BJ (cell line): ENCODE results near the gene NLGN1. TPM values are rescaled to one million over a fixed set of nuclear protein-coding genes. Genes with fewer than 3 reads are reported as not detected.

Experiments used
- CTCF ChIA-PET: fragments of 350-600 bp; formaldehyde crosslinking; extraction: SDS; loops from one replicate; lab custom pipeline; 2021; ENCODE audit warnings: antibody characterized with exemption, inconsistent platforms; lab: Yijun Ruan, JAX
- POLR2A ChIA-PET: fragments of 300-600 bp; sonication (Branson Sonifier 250); formaldehyde crosslinking; extraction: SDS; loops from one replicate; lab custom pipeline; 2021; ENCODE audit warnings: antibody characterized with exemption; lab: Charles Lee
- DNase-seq: peaks from one replicate; pipeline ENCODE4 v3.0.0-alpha.2; 2011; ENCODE audit warnings: low read depth
- H3K27me3 ChIP-seq: 2 replicates; pipeline ENCODE4 v1.6.0; 2011; ENCODE audit warnings: low read length; ENCODE audit not compliant: control insufficient read depth, insufficient read depth
- H3K36me3 ChIP-seq: 2 replicates; pipeline ENCODE4 v1.5.1; 2011; ENCODE audit warnings: low read length; ENCODE audit not compliant: control insufficient read depth, insufficient read depth
- H3K4me3 ChIP-seq: 2 replicates; pipeline ENCODE4 v1.5.1; 2011; ENCODE audit warnings: low read depth, mild to moderate bottlenecking, control low read depth, low read length
- polyA plus RNA-seq: library from polyadenylated mRNA; depleted of rRNA; stranded (reverse); fragments of >200 nt; gene quantifications from 2 replicates; pipeline ENCODE4 v1.2.3, GENCODE V29; 2011
- TF ChIP-seq, protein P1 (sequence below): IDR thresholded peaks from 2 replicates; pipeline ENCODE4 v1.5.1; 2011; ENCODE audit warnings: low read depth, mild to moderate bottlenecking, control low read depth, inconsistent platforms, low read length, moderate library complexity; ENCODE audit not compliant: insufficient read depth

The NLGN1 gene
- polyA plus RNA-seq, 1 experiment, result 15.5 TPM

GRCh38 chr3:173614522-173614921, 217.0 kb downstream of the NLGN1 start:
- CTCF ChIA-PET, result interaction anchor here (0.6 to 1.2 kb wide), 3 partner anchors 11 to 45 kb away, joined by 3 to 5 read pairs (median 3); no protein-coding TSS in a partner anchor
- Histone ChIP-seq H3K36me3 (no peaks in the 10 kb centered on the region), H3K27me3 (no peaks in the 10 kb centered on the region), H3K4me3 (no peak overlapping the region)
- no peak for DNase-seq
- TF ChIP-seq, protein P1, sequence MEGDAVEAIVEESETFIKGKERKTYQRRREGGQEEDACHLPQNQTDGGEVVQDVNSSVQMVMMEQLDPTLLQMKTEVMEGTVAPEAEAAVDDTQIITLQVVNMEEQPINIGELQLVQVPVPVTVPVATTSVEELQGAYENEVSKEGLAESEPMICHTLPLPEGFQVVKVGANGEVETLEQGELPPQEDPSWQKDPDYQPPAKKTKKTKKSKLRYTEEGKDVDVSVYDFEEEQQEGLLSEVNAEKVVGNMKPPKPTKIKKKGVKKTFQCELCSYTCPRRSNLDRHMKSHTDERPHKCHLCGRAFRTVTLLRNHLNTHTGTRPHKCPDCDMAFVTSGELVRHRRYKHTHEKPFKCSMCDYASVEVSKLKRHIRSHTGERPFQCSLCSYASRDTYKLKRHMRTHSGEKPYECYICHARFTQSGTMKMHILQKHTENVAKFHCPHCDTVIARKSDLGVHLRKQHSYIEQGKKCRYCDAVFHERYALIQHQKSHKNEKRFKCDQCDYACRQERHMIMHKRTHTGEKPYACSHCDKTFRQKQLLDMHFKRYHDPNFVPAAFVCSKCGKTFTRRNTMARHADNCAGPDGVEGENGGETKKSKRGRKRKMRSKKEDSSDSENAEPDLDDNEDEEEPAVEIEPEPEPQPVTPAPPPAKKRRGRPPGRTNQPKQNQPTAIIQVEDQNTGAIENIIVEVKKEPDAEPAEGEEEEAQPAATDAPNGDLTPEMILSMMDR, result no peak
- POLR2A ChIA-PET, result no interaction called here

- ChIA-PET POLR2A (no interaction called here), CTCF (no interaction called here)
- H3K4me3 ChIP-seq, result no peak overlapping the region
- no peaks in the 10 kb centered on the region for H3K27me3 ChIP-seq
- TF ChIP-seq, protein P1, result no peak
- no peaks in the 10 kb centered on the region for H3K36me3 ChIP-seq
- no peak for DNase-seq
Observed at GRCh38 chr3:173615661-173616060, 218.1 kb downstream of the NLGN1 start.

- Histone ChIP-seq H3K4me3 (no peak overlapping the region), H3K36me3 (no peaks in the 10 kb centered on the region), H3K27me3 (no peaks in the 10 kb centered on the region)
- POLR2A ChIA-PET, result no interaction called here
- CTCF ChIA-PET, result interaction anchor here (0.7 kb wide), 1 partner anchor 9 kb away, joined by 6 read pairs; no protein-coding TSS in a partner anchor
- TF ChIP-seq, protein P1, result no peak
- no peak for DNase-seq
Observed at GRCh38 chr3:173617490-173617889, 219.9 kb downstream of the NLGN1 start.

- no peak for DNase-seq
- ChIA-PET CTCF (interaction anchor here (0.7 kb wide), 1 partner anchor 9 kb away, joined by 6 read pairs; no protein-coding TSS in a partner anchor), POLR2A (no interaction called here)
- Histone ChIP-seq H3K27me3 (no peaks in the 10 kb centered on the region), H3K36me3 (no peaks in the 10 kb centered on the region), H3K4me3 (no peak overlapping the region)
- TF ChIP-seq, protein P1, result no peak
Observed at GRCh38 chr3:173618148-173618547, 220.6 kb downstream of the NLGN1 start.

DNA sequence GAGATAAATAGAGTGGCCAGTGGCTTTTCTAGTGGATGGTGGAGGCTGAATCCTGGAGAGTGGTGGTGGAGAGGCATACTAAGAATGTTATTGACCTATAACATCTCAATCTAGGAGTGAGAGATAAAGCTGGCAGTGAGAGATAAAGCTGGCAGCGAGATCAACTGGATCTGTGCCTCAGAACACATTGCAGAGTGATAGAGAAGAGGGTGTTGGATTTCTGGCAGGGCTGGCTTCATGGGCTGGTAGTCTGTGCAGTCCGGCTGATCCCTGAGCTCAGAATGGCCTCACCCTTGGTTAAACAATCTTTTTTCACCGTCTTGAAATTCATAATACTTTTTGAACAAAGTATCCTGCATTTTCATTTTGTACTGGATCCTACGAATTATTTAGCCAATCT, 221.2 kb downstream of the NLGN1 start:
- TF ChIP-seq, protein P1, result no peak
- no peaks in the 10 kb centered on the region for H3K36me3 ChIP-seq
- ChIA-PET CTCF (no interaction called here), POLR2A (no interaction called here)
- DNase-seq, result no peak
- H3K27me3 ChIP-seq, result no peaks in the 10 kb centered on the region
- H3K4me3 ChIP-seq, result no peak overlapping the region
